Activated T-cell treated with anti-CD3 and anti-CD28 coated beads, Interleukin-2, amount 50 U/mL, for 48 hours (primary cell): ENCODE measurements around the gene CD33.
"Not testable (repeated sequence)": the region's sequence is repeated elsewhere in the genome, so short reads cannot be mapped to it uniquely, and the experiment has no call there.

Source experiments
- DNase-seq, 2 experiments: peaks; one replicate each; pipeline ENCODE4 v3.0.0-alpha.2; 2020

The CD33 gene

DNA sequence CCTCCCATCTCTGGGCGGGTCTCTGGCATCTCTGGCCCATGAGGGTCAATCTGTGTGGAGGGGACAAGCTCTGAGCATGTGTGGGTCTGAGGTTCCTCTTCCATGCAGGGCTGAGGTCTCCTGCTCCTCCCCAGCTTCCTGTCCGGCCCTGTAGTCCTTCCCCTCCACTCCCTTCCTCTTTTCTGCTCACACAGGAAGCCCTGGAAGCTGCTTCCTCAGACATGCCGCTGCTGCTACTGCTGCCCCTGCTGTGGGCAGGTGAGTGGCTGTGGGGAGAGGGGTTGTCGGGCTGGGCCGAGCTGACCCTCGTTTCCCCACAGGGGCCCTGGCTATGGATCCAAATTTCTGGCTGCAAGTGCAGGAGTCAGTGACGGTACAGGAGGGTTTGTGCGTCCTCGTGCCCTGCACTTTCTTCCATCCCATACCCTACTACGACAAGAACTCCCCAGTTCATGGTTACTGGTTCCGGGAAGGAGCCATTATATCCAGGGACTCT, at the start of gene CD33:
TSS of gene CD33 (plus strand) at position 183 of the 496 bp plus-strand sequence. CDS start at position 222, 39 bp downstream.
- not testable (repeated sequence) for DNase-seq

GRCh38 chr19:51179256-51179655, 45.6 kb upstream of the CD33 start:
- DNase-seq, result no peak

DNA sequence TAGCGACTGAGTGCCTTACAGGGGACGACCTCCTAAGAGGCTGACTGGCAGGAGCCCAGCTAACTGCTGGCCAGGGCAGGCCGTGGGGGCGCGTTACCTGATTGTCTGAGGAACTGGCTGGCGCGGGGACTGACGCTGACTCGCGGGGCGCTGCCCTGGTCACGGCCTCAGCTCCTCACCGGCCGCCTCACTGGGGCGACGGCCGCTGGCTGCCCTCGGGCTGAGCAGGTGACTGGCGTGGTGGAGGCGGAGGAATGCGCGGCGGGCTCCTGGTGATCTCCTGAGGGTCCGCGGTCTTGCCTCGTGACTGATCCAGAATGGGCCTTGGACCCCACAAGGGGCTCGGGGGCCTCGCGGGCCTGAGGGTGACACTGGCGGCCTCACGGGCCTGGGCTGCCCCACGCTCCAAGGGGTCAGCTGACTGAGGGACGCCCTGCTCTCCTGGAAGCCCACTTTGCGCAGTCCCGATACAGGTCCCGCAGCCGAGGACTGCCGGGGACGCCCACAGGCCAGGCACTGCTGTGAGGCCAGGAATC, 43.4 kb upstream of the CD33 start:
- no peak for DNase-seq

DNA sequence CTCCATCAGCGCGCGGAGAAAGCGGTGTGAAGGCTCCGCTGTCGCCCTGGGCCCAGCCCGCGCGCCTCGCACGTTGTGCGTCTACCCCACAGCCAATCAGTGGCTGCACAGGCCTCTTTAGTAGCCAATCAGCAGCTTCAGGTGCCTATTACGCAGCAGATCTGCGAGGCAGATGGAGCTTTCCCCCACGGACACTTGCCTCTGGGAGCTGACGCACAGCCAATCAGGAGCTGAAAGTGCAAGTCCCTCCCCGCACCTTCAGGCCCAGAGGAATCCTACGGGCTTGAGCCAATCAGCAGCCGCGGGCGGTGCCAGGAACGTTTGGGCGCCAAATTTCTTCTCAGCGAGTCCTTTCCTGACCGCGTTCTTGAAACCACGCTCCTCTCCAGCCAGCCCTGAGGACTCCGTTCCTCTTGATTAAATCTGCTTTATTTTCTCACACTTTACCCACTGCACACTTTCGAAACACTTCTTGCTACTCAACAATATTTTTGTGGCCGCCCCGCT, 42.9 kb upstream of the CD33 start:
- no peak for DNase-seq

DNA sequence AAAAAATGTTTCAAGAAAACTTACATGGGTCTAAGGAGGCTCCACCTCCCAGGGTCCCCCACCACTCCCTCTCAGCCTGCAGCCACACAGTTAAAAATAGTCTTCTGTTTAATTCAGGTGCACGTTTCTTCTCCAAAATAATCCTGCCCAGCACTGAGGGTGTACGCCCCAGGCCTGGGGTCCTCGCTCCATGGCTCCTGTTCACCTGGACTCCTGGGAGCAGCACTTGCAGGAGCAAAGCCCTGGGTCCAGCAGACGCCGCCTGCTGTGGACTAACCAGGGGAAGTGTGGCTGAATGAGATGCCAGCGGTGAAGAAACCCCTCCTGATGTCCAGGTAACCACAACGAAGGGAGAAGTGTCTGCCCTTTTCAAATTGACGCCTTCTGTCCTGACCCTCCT, 41.3 kb upstream of the CD33 start:
- no peak for DNase-seq

DNA sequence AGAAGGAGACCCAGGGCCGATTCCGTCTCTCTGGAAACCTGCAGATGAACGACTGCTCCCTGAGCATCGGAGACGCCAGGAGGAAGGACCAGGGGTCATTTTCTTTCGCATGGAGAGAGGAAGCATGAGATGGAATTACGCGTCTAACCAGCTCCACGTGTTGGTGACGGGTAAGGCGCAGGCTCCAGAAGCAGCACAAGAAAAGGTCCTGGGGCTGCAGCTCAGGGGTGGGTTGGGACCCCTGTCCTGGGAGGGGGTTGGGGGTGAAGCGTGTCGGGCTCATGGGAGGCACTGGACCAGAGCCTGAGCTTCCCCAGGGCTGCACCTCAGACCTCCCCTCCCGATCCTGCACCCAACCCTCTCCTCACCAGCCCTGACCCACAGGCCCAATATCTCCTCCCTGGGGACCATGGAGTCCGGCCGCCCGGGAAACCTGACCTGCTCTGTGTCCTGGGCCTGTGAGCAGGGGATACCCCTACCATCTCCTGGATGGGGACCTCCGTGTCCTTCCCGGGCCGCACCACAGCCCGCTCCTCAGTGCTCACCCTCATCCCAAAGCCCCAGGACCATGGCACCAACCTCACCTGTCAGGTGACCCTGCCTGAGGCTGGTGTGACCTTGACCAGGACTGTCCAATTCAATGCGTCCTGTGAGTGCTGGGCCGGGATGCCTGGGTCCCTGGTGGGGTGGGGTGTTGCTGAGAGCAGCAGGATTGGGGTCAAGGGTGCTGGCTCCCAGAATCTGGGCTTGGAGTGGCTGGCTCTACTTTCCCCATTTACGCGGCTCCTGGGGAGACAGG, 39.6 kb upstream of the CD33 start:
- no peak for DNase-seq

GRCh38 chr19:51185868-51186215, 39.0 kb upstream of the CD33 start:
- DNase-seq, result no peak

DNA sequence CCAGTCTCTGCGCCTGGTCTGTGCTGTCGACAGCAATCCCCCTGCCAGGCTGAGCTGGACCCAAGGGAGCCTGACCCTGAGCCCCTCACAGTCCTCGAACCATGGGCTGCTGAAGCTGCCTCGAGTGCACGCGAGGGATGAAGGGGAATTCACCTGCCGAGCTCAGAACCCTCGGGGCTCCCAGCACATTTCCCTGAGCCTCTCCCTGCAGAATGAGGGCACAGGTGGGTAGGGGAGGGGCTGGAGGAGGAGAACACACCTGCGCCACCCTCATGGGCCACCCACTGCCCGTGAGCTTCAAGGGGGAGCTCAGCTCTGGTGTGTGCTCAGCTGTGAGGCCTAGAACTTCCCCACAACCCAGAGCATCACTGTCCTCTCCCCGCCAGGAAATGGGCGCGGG, 38.6 kb upstream of the CD33 start:
- no peak for DNase-seq

DNA sequence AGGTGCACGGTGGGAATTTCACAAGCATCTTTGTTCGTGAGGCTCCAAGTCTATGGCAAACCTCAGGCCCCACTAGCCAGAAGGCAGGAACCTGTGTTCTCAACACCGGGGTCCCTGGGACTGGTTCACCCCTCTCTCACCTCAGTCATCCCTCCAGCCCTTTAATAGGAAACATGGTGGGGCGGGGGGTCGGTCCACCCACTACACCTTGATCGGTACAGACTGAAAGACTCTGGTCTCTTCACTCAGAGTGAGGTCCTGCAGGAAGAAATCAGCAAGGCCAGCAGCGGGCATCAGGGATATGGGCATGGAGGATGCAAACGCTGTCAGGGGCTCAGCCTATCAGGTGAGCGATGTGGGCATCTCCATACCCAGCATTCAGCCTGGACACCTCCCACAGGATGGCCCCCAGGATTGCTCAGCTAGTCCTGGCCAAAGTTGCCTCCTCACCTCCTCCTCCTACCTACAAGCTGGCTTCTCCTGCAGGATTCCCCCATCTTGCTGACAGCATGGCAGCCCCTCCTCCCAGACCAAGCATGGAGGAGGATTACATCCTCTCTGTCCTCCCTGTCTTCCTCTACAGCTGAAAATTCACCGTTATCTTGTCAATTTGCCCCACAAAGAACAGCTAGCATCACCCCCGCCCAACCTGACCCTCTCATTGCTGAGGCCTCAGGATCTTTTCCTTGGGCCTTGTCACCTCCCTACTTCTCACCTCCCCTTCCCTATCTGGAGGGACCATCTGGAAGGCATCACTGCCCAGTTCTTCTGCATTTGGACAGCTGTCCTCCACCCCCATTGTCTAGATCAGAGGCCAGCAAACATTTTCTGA, 37.3 kb upstream of the CD33 start:
- no peak for DNase-seq

- DNase-seq, result no peak
These were observed 36.7 kb upstream of the CD33 start for GRCh38 chr19:51188227-51188559.

- DNase-seq, result no peak
These were observed 32.2 kb upstream of the CD33 start for GRCh38 chr19:51192689-51193088.

DNA sequence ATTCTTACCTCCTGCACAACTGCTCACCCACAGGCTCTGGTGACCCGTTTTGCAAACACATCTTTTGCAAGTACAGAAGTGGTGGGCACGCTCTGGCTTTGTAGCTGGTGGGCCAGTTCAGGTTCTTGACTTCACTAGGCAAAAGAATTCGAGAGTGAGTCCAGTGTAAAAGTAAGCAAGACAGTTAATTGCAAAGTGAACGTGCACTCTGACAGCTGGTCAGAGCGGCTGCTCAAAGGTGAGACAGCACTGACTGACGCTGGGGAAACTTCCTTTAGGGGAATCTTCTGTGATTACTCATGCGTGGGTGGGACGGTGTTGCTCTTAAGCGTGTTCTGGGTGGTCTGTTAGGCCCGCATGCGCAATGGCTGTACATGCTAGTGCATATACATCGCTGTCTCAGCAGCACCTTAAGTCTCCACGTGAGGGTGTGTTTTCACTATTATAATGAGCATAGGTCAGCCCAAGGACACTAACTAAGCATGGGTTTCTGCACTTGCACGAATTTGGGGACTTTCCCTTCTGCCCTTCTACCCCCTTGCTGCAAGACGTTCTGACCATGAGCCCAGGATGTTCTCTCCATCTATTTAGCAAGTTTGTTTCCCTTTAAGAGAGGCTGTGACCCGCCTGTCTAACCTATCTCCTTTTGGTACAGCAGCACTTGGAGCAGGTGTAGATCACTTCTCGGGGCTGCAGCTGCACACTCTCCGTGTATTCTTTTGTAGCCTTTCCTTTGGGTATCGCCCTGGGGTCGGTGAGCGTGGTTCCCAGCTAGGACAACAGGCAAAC, 30.2 kb upstream of the CD33 start:
- peak in 1 of 2 experiments; percentile 28 for DNase-seq

DNA sequence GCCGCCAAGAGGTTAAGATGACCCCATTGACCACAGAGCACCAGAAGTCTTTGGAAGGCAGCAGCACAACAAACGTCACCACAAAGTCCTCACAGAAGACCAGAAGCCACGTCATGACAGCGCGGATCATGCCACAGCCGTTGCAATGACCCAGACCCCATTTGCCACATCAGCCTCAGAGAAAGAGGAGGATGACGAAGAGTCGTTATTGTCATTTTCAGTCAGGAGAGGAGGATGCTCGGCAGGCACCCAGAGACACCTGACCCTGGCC, 29.6 kb upstream of the CD33 start:
- no peak for DNase-seq

DNA sequence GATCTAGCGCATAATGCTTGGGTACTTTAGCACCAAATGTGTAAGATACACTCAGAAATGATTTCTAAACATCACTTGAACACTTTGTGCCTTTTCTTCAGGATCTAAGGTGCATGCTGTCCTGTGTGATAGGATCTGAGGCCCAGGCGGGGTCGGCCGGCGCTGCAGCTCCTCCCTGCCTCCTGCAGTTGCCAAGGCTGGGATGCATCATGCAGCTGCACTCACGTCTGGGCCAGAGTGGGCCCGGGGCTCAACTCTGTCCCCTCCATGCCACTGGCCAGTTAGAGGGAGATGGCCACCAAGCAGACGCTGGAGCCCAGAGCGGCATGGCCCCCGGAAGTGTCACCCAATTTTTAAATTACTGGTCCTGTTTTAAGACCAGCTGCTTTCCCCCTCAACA, 29.3 kb upstream of the CD33 start:
- no peak for DNase-seq

DNA sequence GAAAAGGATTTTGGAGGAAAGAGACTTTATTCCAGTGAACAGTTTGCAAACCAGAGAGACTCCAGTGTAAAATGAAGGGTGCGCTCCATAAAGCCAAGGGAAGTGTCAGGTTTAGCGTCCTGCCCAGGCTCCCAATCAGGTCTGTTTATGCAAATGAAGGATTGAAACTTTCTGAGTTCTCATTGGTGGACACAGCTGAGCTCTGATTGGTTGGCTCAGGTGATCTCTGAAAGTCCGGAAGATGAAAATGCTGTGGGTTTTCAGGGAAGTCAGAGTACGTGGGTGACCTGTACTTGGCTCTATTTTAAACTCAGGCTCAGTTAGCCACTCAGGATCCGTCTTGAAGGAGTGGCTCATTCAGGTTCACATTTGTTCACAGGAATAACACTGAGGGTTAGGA, 28.7 kb upstream of the CD33 start:
- DNase-seq, result no peak

DNA sequence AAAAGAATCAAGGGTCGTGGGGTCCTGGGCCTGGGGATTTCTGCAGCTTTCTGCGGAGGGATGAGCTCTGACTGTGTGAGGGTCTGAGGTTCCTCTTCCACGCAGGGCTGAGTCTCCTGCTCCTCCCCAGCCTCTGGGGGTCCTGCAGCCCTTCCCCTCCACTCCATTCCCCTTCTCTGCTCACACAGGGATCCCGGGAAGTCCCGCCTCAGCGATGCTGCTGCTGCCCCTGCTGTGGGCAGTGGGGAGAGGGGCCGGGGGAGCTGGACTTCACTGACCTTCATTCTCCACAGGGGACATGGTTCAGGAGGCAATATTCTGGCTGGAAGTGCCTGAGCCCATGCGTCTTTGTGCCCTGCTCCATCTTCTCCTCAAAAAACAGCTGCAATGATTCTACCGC, 26.2 kb upstream of the CD33 start:
- DNase-seq, result no peak

DNA sequence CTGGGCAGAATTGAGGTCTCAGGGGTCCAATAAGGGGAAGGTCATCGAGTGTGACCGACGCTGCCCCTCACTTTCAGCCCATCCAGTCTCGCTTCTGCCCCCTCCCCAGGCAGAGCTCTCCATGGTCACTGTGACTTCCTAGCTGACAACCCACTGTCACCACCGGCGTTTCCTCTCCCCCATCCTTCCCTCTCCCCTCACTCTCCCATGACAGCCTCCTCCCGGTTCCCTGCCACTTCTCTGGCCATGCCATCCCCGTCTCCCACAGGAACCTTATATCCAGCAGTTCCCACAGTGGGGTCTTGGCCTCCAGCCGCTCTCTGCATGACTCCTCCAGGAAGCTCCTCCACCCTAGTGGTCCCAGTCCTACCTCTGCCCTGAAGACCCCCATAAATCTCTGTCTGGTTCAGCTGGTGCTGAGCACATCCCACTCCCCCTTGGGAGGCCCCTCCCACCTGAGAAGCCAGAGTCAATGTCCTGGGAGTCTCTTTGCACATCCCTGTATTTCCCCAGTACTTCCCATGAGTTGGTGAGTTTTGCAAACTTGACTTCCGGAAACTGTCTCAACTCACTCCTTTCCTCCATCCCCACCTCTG, 24.7 kb upstream of the CD33 start:
- DNase-seq, result no peak

GRCh38 chr19:51201712-51202111, 23.2 kb upstream of the CD33 start:
- DNase-seq, result no peak

GRCh38 chr19:51203916-51204315, 21.0 kb upstream of the CD33 start:
- DNase-seq, result no peak

DNA sequence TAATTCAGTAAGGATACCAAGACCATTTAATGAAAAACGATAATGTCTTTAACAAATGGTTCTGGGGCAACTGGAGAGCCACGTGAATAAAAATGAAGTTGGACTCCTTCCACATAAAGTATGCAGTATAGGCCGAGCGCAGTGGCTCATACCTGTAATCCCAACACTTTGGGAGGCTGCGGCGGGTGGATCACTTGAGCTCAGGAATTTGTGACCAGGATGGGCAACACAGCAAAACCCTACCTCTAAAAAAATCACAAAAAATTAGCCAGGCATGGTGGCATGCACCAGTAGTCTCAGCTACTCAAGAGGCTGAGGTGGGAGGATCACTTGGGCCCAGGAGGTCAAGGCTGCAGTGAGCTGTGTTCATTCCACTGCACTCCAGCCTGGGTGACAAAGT, 20.6 kb upstream of the CD33 start:
- no peak for DNase-seq

- DNase-seq, result no peak
These were observed 17.1 kb upstream of the CD33 start for GRCh38 chr19:51207747-51208146.

DNA sequence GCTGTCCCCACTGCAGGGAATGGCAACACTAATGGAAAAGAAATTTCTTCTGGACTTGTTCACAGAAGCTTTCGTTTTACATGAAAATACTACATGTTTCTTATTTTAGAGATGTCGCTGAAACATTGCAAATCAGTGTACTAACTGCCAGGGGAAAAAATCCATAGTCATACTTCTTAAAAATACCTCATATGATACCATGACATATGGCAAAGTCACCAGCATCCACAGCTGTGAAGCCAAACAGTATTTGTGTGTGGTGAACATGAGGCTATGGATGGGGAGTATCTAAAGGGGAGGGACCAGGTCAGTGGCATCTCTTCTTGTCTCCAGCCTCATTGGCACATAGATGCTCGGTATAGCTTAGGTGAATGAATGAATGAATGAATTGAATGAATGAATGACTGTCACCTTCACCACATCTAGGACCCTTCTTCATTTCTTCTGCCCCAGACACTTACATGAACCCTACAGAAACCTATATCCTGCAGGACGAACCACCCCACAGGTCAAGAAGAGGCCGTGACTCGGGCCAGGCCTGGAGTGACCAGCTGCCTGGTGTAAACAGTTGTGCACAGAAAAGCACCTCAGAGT, 14.6 kb upstream of the CD33 start:
- no peak for DNase-seq
